ENCODE data around the gene PSMB4. TPM values are rescaled to one million over a fixed set of nuclear protein-coding genes. Genes with fewer than 3 reads are reported as not detected.

PSMB4 gene
- total and polyA plus RNA-seq, 2 donors (not counting 1 experiment from before 2014, with no cell fraction given) = 339 to 370 TPM

DNA sequence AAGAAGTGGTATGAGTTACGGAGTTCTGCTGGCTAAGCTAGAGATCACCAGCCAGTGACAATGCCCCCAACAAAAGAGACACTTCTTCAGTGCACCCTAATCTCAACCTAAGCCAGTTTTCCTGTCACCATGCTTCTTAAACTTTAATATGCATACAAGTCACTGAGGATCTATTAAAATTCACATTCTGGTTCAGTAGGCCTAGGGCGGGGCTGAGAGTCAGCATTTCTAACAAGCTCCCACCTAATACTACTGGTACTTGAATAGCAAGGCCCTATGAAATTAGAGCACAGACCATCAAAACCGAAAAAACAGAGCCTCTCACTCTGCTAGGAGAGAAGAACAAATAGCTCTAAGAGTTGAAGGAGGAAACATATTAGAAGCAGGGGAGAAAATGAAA is 7.9 kb downstream of the PSMB4 start:
- Histone ChIP-seq H3K4me3 (replicated peaks in 1 of 4; ENCODE audit: control extremely low read depth in 1 of 4, insufficient read depth in 1 of 4, low read depth in 3 of 4, low read length in 4 of 4) (no peak overlapping the region), H3K79me2 (ENCODE audit: control insufficient read depth, insufficient read depth, low read length) (no peaks in the 10 kb centered on the region), H3K9ac (ENCODE audit: insufficient read depth, low read length) (no peak overlapping the region), H3K4me1 (ENCODE audit: control insufficient read depth, extremely low read depth, insufficient read depth, low read length) (no peaks in the 10 kb centered on the region), H4K20me1 (ENCODE audit: control insufficient read depth, extremely low read depth, insufficient read depth, low read length) (peaks cover 2% of the 10 kb centered on the region), H3K27me3 (ENCODE audit: control insufficient read depth, insufficient read depth, low read length) (no peaks in the 10 kb centered on the region), H3K4me2 (ENCODE audit: extremely low read depth, insufficient read depth, low read length) (no peak overlapping the region), H3K9me3 (ENCODE audit: control insufficient read depth, insufficient read depth, low read depth, low read length) (no peaks in the 10 kb centered on the region), H2AFZ (ENCODE audit: low read length) (no peak overlapping the region), H3K36me3 (ENCODE audit: control insufficient read depth, insufficient read depth, low read length) (peaks cover 22% of the 10 kb centered on the region), H3K27ac (ENCODE audit: insufficient read depth, low read length) (no peak overlapping the region)
- TF ChIP-seq EZH2 (IDR thresholded peaks at IDR 0.05; ENCODE audit: low read length, missing control alignments) = no peak
- TF ChIP-seq, protein P1, sequence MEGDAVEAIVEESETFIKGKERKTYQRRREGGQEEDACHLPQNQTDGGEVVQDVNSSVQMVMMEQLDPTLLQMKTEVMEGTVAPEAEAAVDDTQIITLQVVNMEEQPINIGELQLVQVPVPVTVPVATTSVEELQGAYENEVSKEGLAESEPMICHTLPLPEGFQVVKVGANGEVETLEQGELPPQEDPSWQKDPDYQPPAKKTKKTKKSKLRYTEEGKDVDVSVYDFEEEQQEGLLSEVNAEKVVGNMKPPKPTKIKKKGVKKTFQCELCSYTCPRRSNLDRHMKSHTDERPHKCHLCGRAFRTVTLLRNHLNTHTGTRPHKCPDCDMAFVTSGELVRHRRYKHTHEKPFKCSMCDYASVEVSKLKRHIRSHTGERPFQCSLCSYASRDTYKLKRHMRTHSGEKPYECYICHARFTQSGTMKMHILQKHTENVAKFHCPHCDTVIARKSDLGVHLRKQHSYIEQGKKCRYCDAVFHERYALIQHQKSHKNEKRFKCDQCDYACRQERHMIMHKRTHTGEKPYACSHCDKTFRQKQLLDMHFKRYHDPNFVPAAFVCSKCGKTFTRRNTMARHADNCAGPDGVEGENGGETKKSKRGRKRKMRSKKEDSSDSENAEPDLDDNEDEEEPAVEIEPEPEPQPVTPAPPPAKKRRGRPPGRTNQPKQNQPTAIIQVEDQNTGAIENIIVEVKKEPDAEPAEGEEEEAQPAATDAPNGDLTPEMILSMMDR (conservative IDR thresholded peaks at IDR 0.05 in 1 of 2, IDR thresholded peaks at IDR 0.05 in 1 of 2; ENCODE audit: low read depth in 1 of 2, low read length in 2 of 2) = no peak
- DNase-seq (ENCODE audit: low read depth in 2 of 2) = no peak

DNA sequence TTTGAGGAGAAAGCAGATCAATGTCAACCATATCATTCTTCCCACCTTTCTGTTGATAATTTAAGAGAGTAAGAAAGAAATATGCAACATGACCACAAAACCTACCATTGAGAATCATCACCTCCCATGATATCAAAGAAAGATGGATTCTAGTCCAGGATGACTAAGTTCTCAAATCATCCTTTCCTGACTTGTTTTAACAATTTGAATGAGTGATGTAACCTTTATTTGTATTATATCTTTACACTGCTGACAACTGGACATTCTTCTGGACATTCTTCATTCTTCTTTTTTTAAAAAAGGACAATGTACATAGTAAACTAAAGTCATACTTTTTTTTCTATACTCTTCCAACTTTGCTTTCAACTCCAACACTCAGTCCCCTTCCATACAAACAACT is 9.5 kb downstream of the PSMB4 start:
- Histone ChIP-seq H3K9me3 (ENCODE audit: control insufficient read depth, insufficient read depth, low read depth, low read length) (no peaks in the 10 kb centered on the region), H3K27ac (ENCODE audit: insufficient read depth, low read length) (no peak overlapping the region), H3K9ac (ENCODE audit: insufficient read depth, low read length) (no peak overlapping the region), H3K4me3 (replicated peaks in 1 of 4; ENCODE audit: control extremely low read depth in 1 of 4, insufficient read depth in 1 of 4, low read depth in 3 of 4, low read length in 4 of 4) (no peak overlapping the region), H2AFZ (ENCODE audit: low read length) (no peak overlapping the region), H3K4me2 (ENCODE audit: extremely low read depth, insufficient read depth, low read length) (no peak overlapping the region), H3K79me2 (ENCODE audit: control insufficient read depth, insufficient read depth, low read length) (no peaks in the 10 kb centered on the region), H3K4me1 (ENCODE audit: control insufficient read depth, extremely low read depth, insufficient read depth, low read length) (no peaks in the 10 kb centered on the region), H3K36me3 (ENCODE audit: control insufficient read depth, insufficient read depth, low read length) (peaks cover 22% of the 10 kb centered on the region), H3K27me3 (ENCODE audit: control insufficient read depth, insufficient read depth, low read length) (no peaks in the 10 kb centered on the region), H4K20me1 (ENCODE audit: control insufficient read depth, extremely low read depth, insufficient read depth, low read length) (peaks cover 2% of the 10 kb centered on the region)
- no peak for TF ChIP-seq EZH2 (IDR thresholded peaks at IDR 0.05; ENCODE audit: low read length, missing control alignments)
- TF ChIP-seq, protein P1 (conservative IDR thresholded peaks at IDR 0.05 in 1 of 2, IDR thresholded peaks at IDR 0.05 in 1 of 2; ENCODE audit: low read depth in 1 of 2, low read length in 2 of 2) = no peak
- peak in 1 of 2 donors; percentile 9 for DNase-seq (ENCODE audit: low read depth in 2 of 2)

DNA sequence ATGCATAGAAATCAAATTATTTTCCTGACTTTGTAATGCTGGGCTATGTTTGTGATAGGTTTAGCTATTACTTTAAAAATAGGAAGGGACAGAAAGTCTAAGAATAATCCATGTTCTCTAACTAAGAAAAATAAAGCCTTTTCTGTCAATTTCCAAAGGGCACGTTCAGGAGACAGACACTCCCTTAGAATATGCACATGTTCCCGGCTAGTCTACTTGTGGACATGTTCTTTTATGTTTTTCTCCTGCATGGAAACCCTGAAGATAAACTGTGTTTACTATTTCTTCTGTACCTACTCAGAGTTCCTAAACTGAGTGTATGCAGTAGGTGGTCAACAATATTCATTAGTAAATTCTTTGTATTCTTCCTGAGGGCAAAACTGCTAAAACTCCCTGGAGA is 12.5 kb downstream of the PSMB4 start:
- Histone ChIP-seq H3K9ac (ENCODE audit: insufficient read depth, low read length) (no peak overlapping the region), H3K79me2 (ENCODE audit: control insufficient read depth, insufficient read depth, low read length) (no peaks in the 10 kb centered on the region), H3K27me3 (ENCODE audit: control insufficient read depth, insufficient read depth, low read length) (no peaks in the 10 kb centered on the region), H3K36me3 (ENCODE audit: control insufficient read depth, insufficient read depth, low read length) (peaks cover 9% of the 10 kb centered on the region), H3K4me1 (ENCODE audit: control insufficient read depth, extremely low read depth, insufficient read depth, low read length) (peaks cover 3% of the 10 kb centered on the region), H3K27ac (ENCODE audit: insufficient read depth, low read length) (no peak overlapping the region), H3K4me3 (replicated peaks in 1 of 4; ENCODE audit: control extremely low read depth in 1 of 4, insufficient read depth in 1 of 4, low read depth in 3 of 4, low read length in 4 of 4) (no peak overlapping the region), H2AFZ (ENCODE audit: low read length) (no peak overlapping the region), H3K4me2 (ENCODE audit: extremely low read depth, insufficient read depth, low read length) (no peak overlapping the region), H4K20me1 (ENCODE audit: control insufficient read depth, extremely low read depth, insufficient read depth, low read length) (no peaks in the 10 kb centered on the region), H3K9me3 (ENCODE audit: control insufficient read depth, insufficient read depth, low read depth, low read length) (no peaks in the 10 kb centered on the region)
- no peak for DNase-seq (ENCODE audit: low read depth in 2 of 2)
- TF ChIP-seq EZH2 (IDR thresholded peaks at IDR 0.05; ENCODE audit: low read length, missing control alignments) = no peak
- TF ChIP-seq, protein P1 (conservative IDR thresholded peaks at IDR 0.05 in 1 of 2, IDR thresholded peaks at IDR 0.05 in 1 of 2; ENCODE audit: low read depth in 1 of 2, low read length in 2 of 2) = no peak

Data from fibroblast of lung (primary cell).